DOHH2 (cell line): ENCODE results near the gene GATA5.

ENCODE experiments used
- H3F3A ChIP-seq: fragments of 200-600 bp; sonication (generic), shearing (Covaris generic); 2 replicates; pipeline ENCODE4 v1.6.0; 2016; ENCODE audit warnings: antibody characterized with exemption, mild to moderate bottlenecking; ENCODE audit not compliant: control insufficient read depth, insufficient read depth
- H3K27ac ChIP-seq: fragments of 200-600 bp; sonication (generic); 2 replicates; pipeline ENCODE4 v1.5.1; 2014; ENCODE audit warnings: low read depth, mild to moderate bottlenecking, low read length, moderate library complexity
- H3K27me3 ChIP-seq: fragments of 200-600 bp; sonication (generic); 2 replicates; pipeline ENCODE4 v1.6.1; 2014; ENCODE audit warnings: mild to moderate bottlenecking, low read length, mixed read lengths; ENCODE audit not compliant: control insufficient read depth
- H3K36me3 ChIP-seq: fragments of 200-600 bp; sonication (generic); 2 replicates; pipeline ENCODE4 v1.6.1; 2014; ENCODE audit warnings: mild to moderate bottlenecking, low read length, moderate library complexity, mixed read lengths; ENCODE audit not compliant: control insufficient read depth
- H3K4me1 ChIP-seq: fragments of 200-600 bp; sonication (generic); 2 replicates; pipeline ENCODE4 v1.6.1; 2014; ENCODE audit warnings: mild to moderate bottlenecking, low read length, mixed read lengths; ENCODE audit not compliant: control insufficient read depth
- H3K4me2 ChIP-seq: fragments of 200-600 bp; sonication (generic); 2 replicates; pipeline ENCODE4 v1.6.0; 2014; ENCODE audit warnings: mild to moderate bottlenecking, low read length, moderate library complexity
- H3K4me3 ChIP-seq: fragments of 200-600 bp; sonication (generic); 2 replicates; pipeline ENCODE4 v1.5.1; 2014; ENCODE audit warnings: mild to moderate bottlenecking, low read length, mixed read lengths
- H3K79me2 ChIP-seq: fragments of 200-600 bp; sonication (generic); 2 replicates; pipeline ENCODE4 v1.6.1; 2014; ENCODE audit warnings: mild to moderate bottlenecking, low read length, mixed read lengths; ENCODE audit not compliant: control insufficient read depth
- H3K9me2 ChIP-seq: fragments of 200-600 bp; sonication (generic); replicated peaks from 2 replicates; pipeline ENCODE4 v1.6.1; 2014; ENCODE audit warnings: mild to moderate bottlenecking, low read length, mixed read lengths; ENCODE audit not compliant: control insufficient read depth
- H3K9me3 ChIP-seq: fragments of 200-600 bp; sonication (generic); 2 replicates; pipeline ENCODE4 v1.6.1; 2014; ENCODE audit warnings: antibody characterized with exemption, low read length, mixed read lengths; ENCODE audit not compliant: control insufficient read depth, insufficient read depth
- H4K20me1 ChIP-seq: fragments of 200-600 bp; sonication (generic); 2 replicates; pipeline ENCODE4 v1.6.0; 2014; ENCODE audit warnings: low read depth, mild to moderate bottlenecking, antibody characterized with exemption, low read length, moderate library complexity; ENCODE audit not compliant: control insufficient read depth, insufficient read depth
- EZH2phosphoT487 ChIP-seq: fragments of 200-600 bp; sonication (generic); IDR thresholded peaks from 2 replicates; pipeline ENCODE4 v1.6.1; 2017; ENCODE audit warnings: borderline replicate concordance, mild to moderate bottlenecking, antibody characterized with exemption, low read length, moderate library complexity, mixed read lengths
- TF ChIP-seq, protein P1 (sequence below): fragments of 200-600 bp; sonication (generic); IDR thresholded peaks from one replicate; pipeline ENCODE4 v1.5.1; 2014; ENCODE audit warnings: antibody characterized with exemption, mild to moderate bottlenecking, low read depth, low read length; ENCODE audit not compliant: poor library complexity, severe bottlenecking

The GATA5 gene

DNA sequence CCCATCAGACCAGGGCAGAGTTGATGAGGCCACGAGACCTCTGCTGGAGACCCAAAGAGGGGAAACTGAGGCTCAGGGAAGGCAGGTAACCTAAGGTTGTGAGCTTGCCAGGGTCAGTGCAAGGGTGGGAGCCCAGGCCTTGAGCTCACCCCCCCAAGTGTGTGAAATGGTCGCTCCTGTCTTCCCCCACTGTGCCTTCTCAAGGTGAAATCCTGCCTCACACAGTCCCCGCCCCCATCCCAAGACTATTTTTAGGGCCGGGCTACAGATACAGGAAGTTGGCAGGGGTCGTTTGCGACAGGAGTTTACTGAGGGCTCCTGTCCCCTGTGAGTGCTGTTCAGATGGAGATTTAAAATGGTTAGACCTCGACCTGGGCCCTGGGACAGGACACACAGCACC is 18.7 kb upstream of the GATA5 start:
- no peaks in the 10 kb centered on the region for H3K9me3 ChIP-seq
- TF ChIP-seq, protein P1, sequence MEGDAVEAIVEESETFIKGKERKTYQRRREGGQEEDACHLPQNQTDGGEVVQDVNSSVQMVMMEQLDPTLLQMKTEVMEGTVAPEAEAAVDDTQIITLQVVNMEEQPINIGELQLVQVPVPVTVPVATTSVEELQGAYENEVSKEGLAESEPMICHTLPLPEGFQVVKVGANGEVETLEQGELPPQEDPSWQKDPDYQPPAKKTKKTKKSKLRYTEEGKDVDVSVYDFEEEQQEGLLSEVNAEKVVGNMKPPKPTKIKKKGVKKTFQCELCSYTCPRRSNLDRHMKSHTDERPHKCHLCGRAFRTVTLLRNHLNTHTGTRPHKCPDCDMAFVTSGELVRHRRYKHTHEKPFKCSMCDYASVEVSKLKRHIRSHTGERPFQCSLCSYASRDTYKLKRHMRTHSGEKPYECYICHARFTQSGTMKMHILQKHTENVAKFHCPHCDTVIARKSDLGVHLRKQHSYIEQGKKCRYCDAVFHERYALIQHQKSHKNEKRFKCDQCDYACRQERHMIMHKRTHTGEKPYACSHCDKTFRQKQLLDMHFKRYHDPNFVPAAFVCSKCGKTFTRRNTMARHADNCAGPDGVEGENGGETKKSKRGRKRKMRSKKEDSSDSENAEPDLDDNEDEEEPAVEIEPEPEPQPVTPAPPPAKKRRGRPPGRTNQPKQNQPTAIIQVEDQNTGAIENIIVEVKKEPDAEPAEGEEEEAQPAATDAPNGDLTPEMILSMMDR: no peak
- TF ChIP-seq EZH2phosphoT487: no peak
- H3K4me3 ChIP-seq: peak overlapping the region; percentile 66
- H3K36me3 ChIP-seq: no peaks in the 10 kb centered on the region
- no peaks in the 10 kb centered on the region for H3K9me2 ChIP-seq
- peaks cover 2% of the 10 kb centered on the region for H3F3A ChIP-seq
- H3K4me1 ChIP-seq: peaks cover 38% of the 10 kb centered on the region
- no peaks in the 10 kb centered on the region for H3K79me2 ChIP-seq
- H3K4me2 ChIP-seq: peak overlapping the region; percentile 82
- H3K27ac ChIP-seq: peak overlapping the region; percentile 73
- no peaks in the 10 kb centered on the region for H3K27me3 ChIP-seq
- H4K20me1 ChIP-seq: no peaks in the 10 kb centered on the region

GRCh38 chr20:62493886-62494285 is 18.1 kb upstream of the GATA5 start:
- peaks cover 38% of the 10 kb centered on the region for H3K4me1 ChIP-seq
- H3F3A ChIP-seq: no peaks in the 10 kb centered on the region
- peak overlapping the region; percentile 73 for H3K27ac ChIP-seq
- TF ChIP-seq, protein P1: no peak
- TF ChIP-seq EZH2phosphoT487: no peak
- no peaks in the 10 kb centered on the region for H3K36me3 ChIP-seq
- peak overlapping the region; percentile 82 for H3K4me2 ChIP-seq
- peak overlapping the region; percentile 66; the same call in 1 of the 2 replicates for H3K4me3 ChIP-seq
- no peaks in the 10 kb centered on the region for H3K9me3 ChIP-seq
- no peaks in the 10 kb centered on the region for H3K9me2 ChIP-seq
- peaks cover 5% of the 10 kb centered on the region for H3K27me3 ChIP-seq
- no peaks in the 10 kb centered on the region for H4K20me1 ChIP-seq
- no peaks in the 10 kb centered on the region for H3K79me2 ChIP-seq

DNA sequence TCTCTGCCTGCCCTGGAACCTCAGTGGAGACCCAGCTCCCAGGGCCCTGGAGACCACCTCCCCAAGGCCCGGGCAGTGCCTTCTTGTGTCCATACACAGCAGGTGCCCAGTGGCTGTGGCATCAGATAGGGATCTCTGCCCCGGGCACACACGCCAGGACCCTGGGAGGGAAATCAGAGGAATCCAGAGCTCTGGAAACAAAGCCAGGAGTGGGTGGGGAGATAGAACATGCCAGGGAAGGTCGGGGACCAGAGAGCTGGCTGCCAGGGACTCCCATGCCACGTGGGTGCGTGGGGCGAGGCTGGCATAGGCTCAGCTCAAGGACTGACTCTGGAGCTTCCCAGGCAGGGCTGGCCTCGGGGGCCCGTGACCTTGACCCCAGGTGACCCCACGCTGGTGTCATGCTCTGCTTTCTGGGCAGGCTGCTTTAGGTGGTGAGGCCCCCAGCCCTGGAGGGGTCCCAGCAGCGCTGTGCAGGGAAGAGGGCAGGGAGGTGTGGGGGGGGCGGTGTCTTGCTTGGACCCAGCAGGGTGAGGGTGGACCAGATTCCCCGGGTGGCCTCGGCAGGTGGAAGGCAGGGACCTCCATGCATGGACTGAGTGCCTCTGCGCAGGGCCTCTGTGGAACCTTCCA is 17.6 kb upstream of the GATA5 start:
- Histone ChIP-seq H3K4me1 (peaks cover 38% of the 10 kb centered on the region), H3K4me3 (no peak overlapping the region), H3K9me2 (no peaks in the 10 kb centered on the region), H3F3A (no peaks in the 10 kb centered on the region), H3K27me3 (peaks cover 10% of the 10 kb centered on the region), H3K79me2 (no peaks in the 10 kb centered on the region), H3K27ac (no peak overlapping the region), H3K9me3 (no peaks in the 10 kb centered on the region), H3K36me3 (no peaks in the 10 kb centered on the region), H3K4me2 (no peak overlapping the region), H4K20me1 (no peaks in the 10 kb centered on the region)
- TF ChIP-seq, protein P1: no peak
- TF ChIP-seq EZH2phosphoT487: no peak
